Naive thymus-derived CD4-positive, alpha-beta T cell (primary cell): ENCODE results near the gene ZNF488. TPM values are rescaled to one million over a fixed set of nuclear protein-coding genes. Genes with fewer than 3 reads are reported as not detected.

Experiments used
- ATAC-seq: fragments of 150-1000 bp; cut with Tn5 transposase; 2 replicates; pipeline ENCODE4 v1.10.0; 2021; ENCODE audit warnings: mild to moderate bottlenecking, moderate library complexity
- CTCF ChIA-PET: fragments of 350-600 bp; sonication (Branson Sonifier 250); formaldehyde crosslinking; loops from one replicate; lab custom pipeline; 2021; ENCODE audit warnings: antibody characterized with exemption; lab: Charles Lee
- POLR2A ChIA-PET: fragments of 350-600 bp; sonication (Branson Sonifier 250); formaldehyde crosslinking; loops from one replicate; lab custom pipeline; 2021; ENCODE audit warnings: antibody characterized with exemption, inconsistent platforms; lab: Charles Lee
- DNase-seq, 9 donors: peaks; one replicate each; pipeline versions ENCODE4 v3.0.0 to v3.0.0-alpha.2; 2020 to 2022; ENCODE audit warnings: mixed read lengths in 1 of 9
- H3K27ac ChIP-seq: one replicate; pipeline ENCODE4 v1.7.0; 2013; ENCODE audit warnings: mild to moderate bottlenecking, low read depth, low read length, moderate library complexity
- H3K27me3 ChIP-seq, 2 donors: one replicate each; pipeline ENCODE4 v1.7.0; 2013; ENCODE audit warnings: low read length in 2 of 2, mild to moderate bottlenecking in 2 of 2, moderate library complexity in 2 of 2; ENCODE audit not compliant: control insufficient read depth in 2 of 2, insufficient read depth in 2 of 2
- H3K36me3 ChIP-seq, 3 experiments: 1 replicate in 2 of 3; 2 replicates in 1 of 3; pipeline ENCODE4 v1.7.0; 2013; ENCODE audit warnings: low read length in 3 of 3, mild to moderate bottlenecking in 3 of 3, moderate library complexity in 1 of 3; ENCODE audit not compliant: insufficient read depth in 3 of 3, control insufficient read depth in 2 of 3
- H3K4me1 ChIP-seq, 2 donors: one replicate each; pipeline ENCODE4 v1.7.0; 2013; ENCODE audit warnings: low read length in 2 of 2, mild to moderate bottlenecking in 2 of 2, moderate library complexity in 1 of 2; ENCODE audit not compliant: control insufficient read depth in 2 of 2, insufficient read depth in 2 of 2
- H3K4me3 ChIP-seq: 2 replicates; pipeline ENCODE4 v1.7.0; 2013; ENCODE audit warnings: mild to moderate bottlenecking, low read length
- H3K9me3 ChIP-seq, 3 experiments: 1 replicate in 2 of 3; 2 replicates in 1 of 3; pipeline ENCODE4 v1.7.0; 2013; ENCODE audit warnings: low read length in 3 of 3; ENCODE audit not compliant: control insufficient read depth in 2 of 3
- H3K27ac Mint-ChIP-seq, 9 donors: one replicate each; pipeline ENCODE4 v1.8.0; 2020 to 2022; ENCODE audit warnings: mixed read lengths in 9 of 9, mild to moderate bottlenecking in 8 of 9, moderate library complexity in 5 of 9, inconsistent platforms in 2 of 9
- H3K27me3 Mint-ChIP-seq, 5 donors: one replicate each; pipeline ENCODE4 v1.8.0; 2021 to 2022; ENCODE audit warnings: mixed read lengths in 5 of 5, mild to moderate bottlenecking in 1 of 5
- H3K36me3 Mint-ChIP-seq, 5 donors: one replicate each; pipeline ENCODE4 v1.8.0; 2020 to 2022; ENCODE audit warnings: mixed read lengths in 5 of 5, mild to moderate bottlenecking in 3 of 5, inconsistent platforms in 1 of 5
- H3K4me1 Mint-ChIP-seq, 7 donors: one replicate each; pipeline ENCODE4 v1.8.0; 2020 to 2022; ENCODE audit warnings: mixed read lengths in 7 of 7, mild to moderate bottlenecking in 3 of 7, inconsistent platforms in 1 of 7
- H3K4me3 Mint-ChIP-seq, 10 donors: one replicate each; pipeline ENCODE4 v1.8.0; 2020 to 2022; ENCODE audit warnings: mild to moderate bottlenecking in 10 of 10, mixed read lengths in 10 of 10, moderate library complexity in 6 of 10, inconsistent platforms in 2 of 10
- H3K9me3 Mint-ChIP-seq, 11 donors: one replicate each; pipeline ENCODE4 v1.8.0; 2020 to 2022; ENCODE audit warnings: mixed read lengths in 11 of 11, mild to moderate bottlenecking in 4 of 11, inconsistent platforms in 1 of 11, moderate library complexity in 1 of 11
- intact Hi-C, 2 donors: fragments of 100-400 bp; cut with micrococcal nuclease; formaldehyde crosslinking; loops; one replicate each; pipeline ENCODE4 v1.15.1; 2023
- polyA plus RNA-seq, 2 donors: library from polyadenylated mRNA; unstranded; fragments of 300-500 nt; fragmentation: Illumina TruSeq; gene quantifications; one replicate each; pipeline ENCODE4 v1.2.3, GENCODE V29; 2021
- total RNA-seq, 6 experiments: library from RNA in 5 of 6; stranded (reverse) in 5 of 6; gene quantifications; 1 replicate in 5 of 6; 2 replicates in 1 of 6; pipeline ENCODE4 v1.2.3 and lab custom pipeline; 2021 to 2026

Gene ZNF488
- total and polyA plus RNA-seq, 7 experiments from 2014 or later = 0.12 TPM; not detected in 6

GRCh38 chr10:47366731-47367460 is 17.2 kb downstream of the ZNF488 start:
- ChIA-PET CTCF (no interaction called here), POLR2A (no interaction called here)
- no peaks in the 10 kb centered on the region for H3K27me3 Mint-ChIP-seq
- Histone ChIP-seq H3K9me3 (no peaks in the 10 kb centered on the region), H3K4me3 (no peak overlapping the region), H3K36me3 (no peaks in the 10 kb centered on the region), H3K4me1 (no peaks in the 10 kb centered on the region), H3K27ac (no peak overlapping the region), H3K27me3 (no peaks in the 10 kb centered on the region)
- ATAC-seq (no peak), DNase-seq (no peak)
- peaks cover 0 to 1% (median 0%) of the 10 kb centered on the region in 11 donors for H3K9me3 Mint-ChIP-seq
- H3K4me3 Mint-ChIP-seq = no peak overlapping the region
- no peaks in the 10 kb centered on the region for H3K4me1 Mint-ChIP-seq
- intact Hi-C loops = no loop called here
- no peaks in the 10 kb centered on the region for H3K36me3 Mint-ChIP-seq
- H3K27ac Mint-ChIP-seq = no peak overlapping the region

- Mint-ChIP-seq H3K27me3 (no peaks in the 10 kb centered on the region), H3K9me3 (peaks cover 0 to 1% (median 0%) of the 10 kb centered on the region in 11 donors), H3K27ac (peak overlapping the region in 1 of 9 donors; percentile 9), H3K36me3 (no peaks in the 10 kb centered on the region), H3K4me1 (no peaks in the 10 kb centered on the region), H3K4me3 (no peak overlapping the region)
- no peak overlapping the region for H3K4me3 ChIP-seq
- intact Hi-C loops = no loop called here
- POLR2A ChIA-PET = no interaction called here
- ATAC-seq (no peak), DNase-seq (no peak)
- CTCF ChIA-PET = no interaction called here
- H3K27me3 ChIP-seq = no peaks in the 10 kb centered on the region
- H3K9me3 ChIP-seq = no peaks in the 10 kb centered on the region
- H3K36me3 ChIP-seq = no peaks in the 10 kb centered on the region
- H3K27ac ChIP-seq = no peak overlapping the region
- H3K4me1 ChIP-seq = no peaks in the 10 kb centered on the region
These were observed 17.9 kb downstream of the ZNF488 start for GRCh38 chr10:47366181-47366631.

GRCh38 chr10:47365431-47366180 is 18.5 kb downstream of the ZNF488 start:
- H3K27ac Mint-ChIP-seq = no peak overlapping the region
- Histone ChIP-seq H3K36me3 (no peaks in the 10 kb centered on the region), H3K27ac (no peak overlapping the region), H3K9me3 (no peaks in the 10 kb centered on the region), H3K27me3 (no peaks in the 10 kb centered on the region), H3K4me1 (no peaks in the 10 kb centered on the region), H3K4me3 (no peak overlapping the region)
- POLR2A ChIA-PET = no interaction called here
- H3K4me1 Mint-ChIP-seq = no peaks in the 10 kb centered on the region
- no peak overlapping the region for H3K4me3 Mint-ChIP-seq
- CTCF ChIA-PET = no interaction called here
- H3K9me3 Mint-ChIP-seq = peaks cover 0 to 1% (median 0%) of the 10 kb centered on the region in 11 donors
- H3K27me3 Mint-ChIP-seq = no peaks in the 10 kb centered on the region
- ATAC-seq (no peak), DNase-seq (no peak)
- intact Hi-C loops = no loop called here
- H3K36me3 Mint-ChIP-seq = no peaks in the 10 kb centered on the region

GRCh38 chr10:47364911-47365310 is 19.2 kb downstream of the ZNF488 start:
- intact Hi-C loops = no loop called here
- no peaks in the 10 kb centered on the region for H3K36me3 ChIP-seq
- H3K4me1 ChIP-seq = no peaks in the 10 kb centered on the region
- H3K27ac ChIP-seq = no peak overlapping the region
- H3K4me3 Mint-ChIP-seq = no peak overlapping the region
- DNase-seq (no peak), ATAC-seq (no peak)
- CTCF ChIA-PET = interaction anchor here (0.6 kb wide), 1 partner anchor 317 kb away, joined by 3 read pairs; no protein-coding TSS in a partner anchor
- no peaks in the 10 kb centered on the region for H3K27me3 ChIP-seq
- H3K36me3 Mint-ChIP-seq = no peaks in the 10 kb centered on the region
- no peaks in the 10 kb centered on the region for H3K4me1 Mint-ChIP-seq
- H3K9me3 ChIP-seq = no peaks in the 10 kb centered on the region
- POLR2A ChIA-PET = no interaction called here
- no peak overlapping the region for H3K4me3 ChIP-seq
- H3K27ac Mint-ChIP-seq = no peak overlapping the region
- H3K27me3 Mint-ChIP-seq = no peaks in the 10 kb centered on the region
- H3K9me3 Mint-ChIP-seq = peaks cover 0 to 1% (median 0%) of the 10 kb centered on the region in 11 donors

- POLR2A ChIA-PET = no interaction called here
- Histone ChIP-seq H3K4me3 (no peak overlapping the region), H3K27me3 (no peaks in the 10 kb centered on the region), H3K36me3 (no peaks in the 10 kb centered on the region), H3K9me3 (no peaks in the 10 kb centered on the region), H3K27ac (no peak overlapping the region), H3K4me1 (no peaks in the 10 kb centered on the region)
- H3K27ac Mint-ChIP-seq = no peak overlapping the region
- ATAC-seq (no peak), DNase-seq (no peak)
- CTCF ChIA-PET = no interaction called here
- H3K27me3 Mint-ChIP-seq = no peaks in the 10 kb centered on the region
- H3K4me1 Mint-ChIP-seq = no peaks in the 10 kb centered on the region
- peaks cover 0 to 1% (median 0%) of the 10 kb centered on the region in 11 donors for H3K9me3 Mint-ChIP-seq
- intact Hi-C loops = no loop called here
- H3K4me3 Mint-ChIP-seq = no peak overlapping the region
- no peaks in the 10 kb centered on the region for H3K36me3 Mint-ChIP-seq
These were observed 19.7 kb downstream of the ZNF488 start for GRCh38 chr10:47364366-47364765.

GRCh38 chr10:47363781-47364180 is 20.3 kb downstream of the ZNF488 start:
- Mint-ChIP-seq H3K27me3 (peaks cover 0 to 2% (median 0%) of the 10 kb centered on the region in 5 donors), H3K27ac (no peak overlapping the region), H3K4me1 (no peaks in the 10 kb centered on the region), H3K36me3 (no peaks in the 10 kb centered on the region), H3K4me3 (no peak overlapping the region), H3K9me3 (peaks cover 0 to 1% (median 0%) of the 10 kb centered on the region in 11 donors)
- DNase-seq (no peak), ATAC-seq (no peak)
- no peak overlapping the region for H3K27ac ChIP-seq
- H3K9me3 ChIP-seq = no peaks in the 10 kb centered on the region
- POLR2A ChIA-PET = no interaction called here
- no peak overlapping the region for H3K4me3 ChIP-seq
- no peaks in the 10 kb centered on the region for H3K36me3 ChIP-seq
- H3K27me3 ChIP-seq = no peaks in the 10 kb centered on the region
- CTCF ChIA-PET = no interaction called here
- H3K4me1 ChIP-seq = no peaks in the 10 kb centered on the region
- intact Hi-C loops = no loop called here
